Activated CD4-positive, alpha-beta T cell treated with anti-CD3 and anti-CD28 coated beads, Interleukin-2, amount 50 U/mL, for 4 hours (primary cell): ENCODE data around the gene ZIM2.
"Not testable (repeated sequence)": the region's sequence is repeated elsewhere in the genome, so short reads cannot be mapped to it uniquely, and the experiment has no call there.

Experiments
- DNase-seq, 2 experiments: peaks; one replicate each; pipeline ENCODE4 v3.0.0-alpha.2; 2020

ZIM2 gene

DNA sequence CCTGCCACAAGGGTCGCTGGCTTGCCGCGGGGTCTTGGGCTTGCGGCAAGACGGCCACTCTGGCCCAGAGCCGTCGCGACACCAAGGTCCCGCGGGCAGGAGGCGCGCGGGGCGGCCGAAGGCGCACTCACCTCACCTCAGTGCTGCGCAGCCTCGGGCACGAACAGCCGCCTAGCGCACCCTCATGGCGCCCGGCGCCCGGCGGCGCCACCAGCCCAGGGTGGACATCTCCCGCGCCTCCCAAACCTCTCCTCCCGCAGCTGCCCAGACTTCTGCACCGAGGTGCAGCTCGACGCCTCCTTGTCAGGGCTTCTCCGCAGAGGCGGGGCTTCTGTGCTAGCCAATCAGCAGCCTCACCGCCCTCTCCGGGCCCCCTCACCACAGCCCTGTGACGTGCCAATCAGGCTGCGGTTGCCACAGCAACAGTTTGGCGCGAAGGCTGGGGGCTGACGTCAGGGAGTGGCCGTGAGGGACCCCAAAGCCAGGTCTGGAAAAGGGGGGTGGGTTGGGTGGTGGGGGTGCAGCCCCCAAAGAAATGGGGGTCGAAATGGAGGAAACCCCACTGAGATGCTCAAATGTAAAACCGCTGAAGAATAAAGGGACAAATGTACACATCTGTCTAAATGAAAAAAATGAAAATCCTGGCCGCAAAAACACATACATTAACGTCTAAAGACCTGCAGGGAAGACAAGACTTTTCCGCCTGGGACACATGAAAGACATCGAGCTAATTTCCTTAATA, at the start of gene ZIM2, which contains the start of gene PEG3:
Gene ZIM2, minus strand, starts transcription at position 276 of the 742 bp plus-strand sequence. CDS start 16,449 bp downstream, outside the sequence.
Gene PEG3, minus strand, starts transcription at position 276 of the 742 bp plus-strand sequence. CDS start 16,071 bp downstream, outside the sequence.
- no peak for DNase-seq

- DNase-seq: no peak
Observed at GRCh38 chr19:56885173-56885985, 44.9 kb upstream of the ZIM2 start.

DNA sequence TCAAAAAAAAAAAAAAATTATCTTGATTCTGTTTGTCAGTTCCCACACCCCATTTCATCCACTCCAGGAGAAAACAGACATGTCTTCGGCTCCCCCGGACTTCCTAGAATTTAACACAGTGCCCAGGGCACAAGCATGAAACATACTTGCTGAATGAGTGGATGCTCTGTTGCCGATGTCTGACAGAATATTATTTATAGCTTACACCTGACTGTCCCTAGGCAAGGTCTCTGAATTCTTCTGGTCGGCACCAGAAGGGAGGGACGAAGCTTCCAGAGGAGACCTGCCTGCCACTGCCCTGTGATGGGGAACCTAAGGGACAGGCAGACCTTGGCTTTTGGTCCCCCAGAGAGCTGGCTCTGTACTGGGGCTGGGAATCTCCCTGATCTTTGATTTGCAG, 43.9 kb upstream of the ZIM2 start:
- DNase-seq: no peak

GRCh38 chr19:56880592-56881190, 40.2 kb upstream of the ZIM2 start:
- no peak for DNase-seq

DNA sequence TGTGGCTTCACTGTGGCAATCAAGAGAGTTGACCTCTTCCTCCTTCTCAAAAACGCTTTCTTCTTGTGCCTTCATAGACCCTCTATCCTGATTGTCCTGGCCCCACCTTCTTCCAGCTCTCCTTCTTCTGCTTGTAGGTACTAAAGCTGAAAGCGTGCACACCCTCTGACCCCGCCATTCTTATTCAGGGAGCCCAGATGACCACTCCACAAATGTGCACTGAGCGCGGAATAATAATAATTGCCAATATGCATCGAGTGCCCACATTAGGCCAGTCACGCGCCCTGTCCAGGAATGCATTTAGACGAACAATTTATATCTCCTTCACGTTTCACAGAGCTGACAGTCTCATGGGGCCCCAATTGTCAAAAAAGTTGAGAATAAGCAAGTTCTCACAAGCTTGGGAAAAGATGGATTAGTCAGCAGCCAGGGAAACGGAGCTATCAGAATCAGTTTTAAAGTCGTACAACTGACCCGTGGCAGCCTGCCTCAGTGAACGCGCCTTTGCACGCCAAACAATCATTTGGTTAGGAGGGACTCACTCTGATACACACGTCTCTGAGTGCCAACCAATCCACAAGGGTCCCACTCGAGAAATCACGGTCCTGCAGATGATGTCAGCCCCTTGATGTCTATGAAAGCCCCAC, 36.7 kb upstream of the ZIM2 start:
- no peak for DNase-seq

DNA sequence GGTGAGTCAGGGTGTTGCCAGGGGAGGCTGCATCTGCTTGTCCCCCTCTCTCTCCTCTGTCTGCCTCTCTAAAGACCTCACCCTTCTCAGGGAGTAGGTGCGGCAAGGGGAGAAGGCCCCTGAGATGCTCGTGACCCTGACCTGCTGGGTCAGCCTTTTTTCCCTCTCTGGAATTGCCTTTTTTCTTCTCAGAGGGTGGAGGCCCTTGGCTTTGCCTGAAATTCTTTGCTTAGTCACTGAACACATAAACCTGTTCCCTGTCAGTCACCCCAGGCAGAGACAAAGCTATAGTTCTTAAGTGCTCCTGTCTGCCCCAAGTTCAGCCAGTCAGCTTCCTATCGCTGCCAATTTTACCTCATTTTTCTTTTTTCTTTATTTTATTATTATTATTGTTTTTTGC, 35.2 kb upstream of the ZIM2 start:
- DNase-seq: no peak

DNA sequence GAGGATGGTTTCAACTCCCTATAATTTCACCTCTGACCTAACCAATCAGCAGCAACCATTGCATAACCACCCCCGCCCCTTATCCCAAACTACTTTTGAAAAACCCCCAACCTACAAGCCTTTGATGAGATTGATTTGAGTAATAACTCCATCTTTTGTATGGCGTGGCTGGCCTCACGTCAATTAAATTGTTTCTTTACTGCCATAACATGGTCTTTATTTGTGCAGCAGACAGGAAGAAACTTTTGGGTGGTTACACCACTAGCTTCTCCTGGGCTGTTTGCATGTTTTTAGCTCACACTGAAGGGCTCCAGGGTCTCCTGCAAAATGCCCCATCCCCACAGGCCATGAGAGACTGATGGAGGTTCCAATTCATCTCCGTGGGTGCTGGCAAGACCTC, 34.0 kb upstream of the ZIM2 start:
- no peak for DNase-seq

- no peak for DNase-seq
Observed at GRCh38 chr19:56873493-56873892, 33.0 kb upstream of the ZIM2 start.

- no peak for DNase-seq
Observed at GRCh38 chr19:56869886-56870285, 29.4 kb upstream of the ZIM2 start.

- no peak for DNase-seq
Observed at GRCh38 chr19:56868446-56868845, 27.9 kb upstream of the ZIM2 start.

- DNase-seq: no peak
Observed at GRCh38 chr19:56866538-56866937, 26.0 kb upstream of the ZIM2 start.

DNA sequence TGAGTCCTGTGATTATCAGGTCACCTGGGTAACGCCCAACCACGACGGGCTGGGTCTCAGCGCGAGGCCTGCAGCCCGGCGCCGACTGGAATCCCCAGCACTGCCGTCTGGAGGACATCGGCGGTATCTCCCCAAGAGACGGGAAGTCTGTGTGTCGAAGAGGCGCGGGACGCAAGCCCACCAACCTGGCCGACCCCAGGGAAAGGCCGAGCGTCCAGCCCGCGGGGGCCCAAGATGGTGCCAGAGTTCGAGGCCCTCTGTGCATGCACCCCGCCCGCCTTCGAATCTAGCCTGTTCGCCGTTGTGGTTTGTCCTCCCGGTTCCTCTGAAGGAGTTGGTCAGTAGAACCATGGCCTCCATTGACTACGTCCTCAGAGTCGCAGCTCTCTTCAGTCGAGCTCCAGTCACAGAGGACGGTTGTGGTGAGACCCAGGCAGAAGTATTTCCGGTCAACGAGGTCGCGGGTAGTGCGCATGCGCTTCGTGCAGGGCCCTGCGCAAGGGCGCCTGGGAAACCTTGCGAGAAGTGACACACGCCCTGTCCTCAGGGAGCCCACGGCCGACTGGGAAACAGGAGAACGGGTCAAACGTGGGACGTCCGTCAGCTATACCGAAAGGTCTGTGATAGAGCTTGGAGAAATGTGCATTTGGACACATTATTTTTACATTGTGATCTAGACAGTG, 24.1 kb upstream of the ZIM2 start:
- DNase-seq: no peak

DNA sequence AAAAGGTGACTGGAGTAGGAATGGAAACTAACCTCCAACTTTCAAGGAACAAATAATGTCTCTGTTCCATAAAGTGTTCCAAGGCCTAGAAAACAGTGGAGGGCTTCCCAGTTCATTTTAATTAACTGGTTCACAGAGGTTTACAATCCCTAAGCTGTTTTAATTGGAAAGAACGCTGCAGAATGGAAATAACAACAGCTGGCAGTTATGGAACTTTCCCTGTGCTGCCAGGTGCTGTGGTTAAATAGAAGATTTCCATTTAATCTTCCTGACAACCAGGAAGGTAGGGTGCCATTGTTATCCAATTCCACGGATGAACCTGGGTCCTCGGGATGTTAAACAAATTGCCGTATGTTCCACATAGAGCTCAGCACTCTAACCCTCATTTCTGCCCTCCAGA, 22.2 kb upstream of the ZIM2 start:
- no peak for DNase-seq

GRCh38 chr19:56860409-56860808, 19.9 kb upstream of the ZIM2 start:
- not testable (repeated sequence) for DNase-seq

- no peak for DNase-seq
Observed at GRCh38 chr19:56858026-56858425, 17.5 kb upstream of the ZIM2 start.

GRCh38 chr19:56856822-56857221, 16.3 kb upstream of the ZIM2 start:
- no peak for DNase-seq

GRCh38 chr19:56852361-56852760, 11.8 kb upstream of the ZIM2 start:
- not testable (repeated sequence) for DNase-seq

GRCh38 chr19:56848166-56848565, 7.6 kb upstream of the ZIM2 start:
- no peak for DNase-seq

GRCh38 chr19:56842412-56842811, 1.9 kb upstream of the ZIM2 start:
- no peak for DNase-seq

DNA sequence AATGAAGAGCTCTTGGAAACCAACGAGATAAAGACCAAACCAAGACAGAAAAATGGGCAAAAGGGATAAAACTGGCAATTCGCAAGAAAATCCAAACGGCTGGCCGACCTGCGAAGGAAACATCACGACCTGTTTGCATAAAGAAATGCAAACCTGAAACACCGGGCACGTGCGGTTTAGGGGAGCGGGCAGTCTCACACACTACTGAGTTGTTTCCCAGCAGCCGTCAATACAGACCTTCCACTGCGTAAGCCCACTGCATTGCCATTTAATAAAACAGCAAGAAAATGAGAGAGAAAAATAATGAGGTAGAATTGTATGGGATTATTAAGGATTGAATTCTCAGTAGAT, 642 bp upstream of the ZIM2 start:
- no peak for DNase-seq

DNA sequence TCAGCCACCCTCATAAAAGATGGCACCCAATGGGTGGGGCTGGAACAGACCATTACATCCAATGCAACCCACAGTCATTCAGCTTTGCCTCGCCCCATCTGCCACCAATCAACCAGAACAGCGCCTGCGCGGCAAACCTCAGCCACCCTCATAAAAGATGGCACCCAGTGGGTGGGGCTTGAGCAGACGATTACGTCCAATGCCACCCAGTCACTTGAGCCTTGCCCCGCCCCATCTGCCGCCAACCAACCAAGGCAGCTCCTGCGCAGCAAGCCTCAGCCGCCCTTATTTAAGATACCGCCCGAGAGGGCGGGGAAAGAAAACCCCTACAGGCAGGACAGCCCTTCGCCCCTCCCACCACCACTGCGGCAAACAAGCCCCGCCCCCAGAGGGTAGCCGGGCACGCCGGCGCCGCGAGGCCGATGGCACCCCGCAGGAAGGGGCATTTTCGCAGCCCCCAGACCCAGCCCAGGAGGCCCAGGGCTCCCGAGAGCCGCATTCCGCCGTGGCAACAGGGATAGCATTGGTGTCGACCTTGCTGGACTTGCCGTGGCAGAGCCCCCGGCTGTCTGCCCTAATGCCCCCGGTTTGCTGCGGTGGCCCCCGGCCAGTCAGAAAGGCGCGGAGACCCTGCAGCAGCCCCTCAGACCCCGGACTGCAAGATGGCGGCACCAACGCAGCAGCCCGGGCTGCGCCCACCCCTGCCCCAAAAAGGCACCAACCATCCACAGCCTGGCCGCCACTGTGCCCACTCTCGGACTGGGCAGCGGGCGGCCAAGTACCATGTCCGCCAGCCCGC, 675 bp downstream of the ZIM2 start:
- DNase-seq: no peak
